GM23248 (cell line): ENCODE data around the gene SNAI3. TPM values are rescaled to one million over a fixed set of nuclear protein-coding genes. Genes with fewer than 3 reads are reported as not detected.
A peak's percentile ranks its signal among the peaks of the same experiment; 100 is the strongest.

ENCODE experiments used
- DNase-seq: peaks from one replicate; pipeline ENCODE4 v3.0.0-alpha.2; 2015
- H2AFZ ChIP-seq: fragments of 200-600 bp; sonication (generic); 2 replicates; pipeline ENCODE4 v1.6.1; 2016; ENCODE audit warnings: antibody characterized with exemption
- H3F3A ChIP-seq: fragments of 200-600 bp; sonication (generic); 2 replicates; pipeline ENCODE4 v1.6.1; 2016; ENCODE audit warnings: mild to moderate bottlenecking, antibody characterized with exemption, mixed run types; ENCODE audit not compliant: insufficient read depth
- H3K27ac ChIP-seq: fragments of 200-600 bp; sonication (generic); 2 replicates; pipeline ENCODE4 v1.5.1; 2016; ENCODE audit warnings: mild to moderate bottlenecking
- H3K27me3 ChIP-seq: fragments of 200-600 bp; sonication (generic); replicated peaks from 2 replicates; pipeline ENCODE4 v1.6.1; 2016; ENCODE audit warnings: mild to moderate bottlenecking; ENCODE audit not compliant: insufficient read depth
- H3K36me3 ChIP-seq: fragments of 200-600 bp; sonication (generic); 2 replicates; pipeline ENCODE4 v1.6.1; 2016; ENCODE audit warnings: low read depth, mild to moderate bottlenecking
- H3K4me1 ChIP-seq: fragments of 200-600 bp; sonication (generic); 2 replicates; pipeline ENCODE4 v1.6.1; 2016; ENCODE audit warnings: mild to moderate bottlenecking; ENCODE audit not compliant: insufficient read depth
- H3K4me2 ChIP-seq: fragments of 200-600 bp; sonication (generic); one replicate; pipeline ENCODE4 v1.6.1; 2016; ENCODE audit warnings: mild to moderate bottlenecking; ENCODE audit not compliant: unreplicated experiment
- H3K4me3 ChIP-seq: fragments of 200-600 bp; sonication (generic); 2 replicates; pipeline ENCODE4 v1.5.1; 2016; ENCODE audit warnings: mild to moderate bottlenecking
- H3K79me2 ChIP-seq: fragments of 200-600 bp; sonication (generic); 2 replicates; pipeline ENCODE4 v1.6.1; 2016; ENCODE audit warnings: mild to moderate bottlenecking; ENCODE audit not compliant: insufficient read depth
- H3K9ac ChIP-seq: fragments of 200-600 bp; sonication (generic); 2 replicates; pipeline ENCODE4 v1.6.1; 2016; ENCODE audit warnings: mild to moderate bottlenecking
- H3K9me2 ChIP-seq: fragments of 200-600 bp; sonication (generic); 2 replicates; pipeline ENCODE4 v1.6.1; 2016; ENCODE audit warnings: mixed run types, mild to moderate bottlenecking, moderate library complexity; ENCODE audit not compliant: insufficient read depth
- H3K9me3 ChIP-seq: fragments of 200-600 bp; sonication (generic); one replicate; pipeline ENCODE4 v1.6.1; 2017; ENCODE audit warnings: low read depth
- H4K20me1 ChIP-seq: fragments of 200-600 bp; sonication (generic); 2 replicates; pipeline ENCODE4 v1.6.0; 2016; ENCODE audit not compliant: insufficient read depth
- EZH2 ChIP-seq: fragments of 200-600 bp; sonication (generic); IDR thresholded peaks from 2 replicates; pipeline ENCODE4 v1.6.1; 2018; ENCODE audit warnings: antibody characterized with exemption, mild to moderate bottlenecking; ENCODE audit not compliant: insufficient read depth, poor library complexity, severe bottlenecking
- EZH2phosphoT487 ChIP-seq: fragments of 200-600 bp; sonication (generic); IDR thresholded peaks from 2 replicates; pipeline ENCODE4 v1.6.1; 2018; ENCODE audit warnings: antibody characterized with exemption, moderate library complexity, mild to moderate bottlenecking, low read depth; ENCODE audit not compliant: insufficient read depth
- WGBS, 2 experiments: methylation state at CpG; one replicate each; pipeline ENCODE4 v1.1.6; 2015 to 2017; ENCODE audit warnings: low lambda C conversion rate in 2 of 2, low coverage in 1 of 2; ENCODE audit errors: missing lambda C conversion rate in 2 of 2; 5-methylcytosine and 5-hydroxymethylcytosine counted together
- in situ Hi-C: fragments of 300-500 bp; cut with MboI; formaldehyde crosslinking; loops from 2 replicates; pipeline ENCODE4 v1.15.0; 2020
- polyA plus RNA-seq: library from polyadenylated mRNA; unstranded; fragments of >200 nt; fragmentation: Nextera tagmentation; extraction: Ambion mirVana; gene quantifications from 2 replicates; pipeline ENCODE4 v1.2.1, GENCODE V29; 2016
- total RNA-seq: library from RNA; depleted of rRNA; stranded (reverse); fragments of >200 nt; shearing (Covaris generic); gene quantifications from 2 replicates; pipeline ENCODE4 v1.2.3, GENCODE V29; 2014

SNAI3 gene
- total and polyA plus RNA-seq, 2 experiments from 2014 or later = 0.71 TPM; not detected in 1

DNA sequence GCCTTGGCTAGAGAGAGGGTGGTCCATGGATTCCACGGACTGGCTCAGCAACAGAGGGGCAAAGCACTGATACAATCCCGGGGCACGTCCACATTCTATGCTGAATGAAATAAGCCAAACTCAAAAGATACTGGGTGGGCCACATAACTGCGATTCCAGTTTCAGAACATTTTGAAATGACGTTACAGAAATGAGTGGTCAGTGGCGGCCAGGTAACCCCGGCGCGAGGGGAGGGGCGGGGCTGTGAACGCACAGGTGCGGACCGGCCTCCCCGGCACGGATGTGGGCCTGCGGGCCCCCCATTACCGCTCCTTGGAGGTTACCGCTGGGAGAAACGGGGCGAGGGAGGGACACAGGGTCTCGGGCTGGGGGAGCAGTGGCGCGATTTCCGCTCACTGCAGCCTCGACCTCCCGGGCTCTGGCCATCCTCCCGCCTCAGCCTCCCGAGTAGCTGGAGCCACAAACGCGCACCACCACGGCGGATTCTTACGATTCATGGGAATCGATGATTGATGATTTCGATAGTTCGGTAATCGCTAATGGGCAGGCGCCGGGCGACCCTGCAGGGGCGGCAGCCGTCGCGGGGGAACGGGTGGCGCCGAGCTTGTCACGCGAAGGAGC is 24.0 kb downstream of the SNAI3 start:
- H3K27ac ChIP-seq = peak overlapping the region; percentile 57; the same call in 1 of the 2 replicates
- no peaks in the 10 kb centered on the region for H3K27me3 ChIP-seq
- peak; percentile 41 for DNase-seq
- H2AFZ ChIP-seq = peak overlapping the region; percentile 92
- no peaks in the 10 kb centered on the region for H4K20me1 ChIP-seq
- no peaks in the 10 kb centered on the region for H3F3A ChIP-seq
- no peaks in the 10 kb centered on the region for H3K9me3 ChIP-seq
- WGBS, 2 experiments = 0 to 1% methylated on average over 31 to 32 of the region's 49 CpGs
- peaks cover 23% of the 10 kb centered on the region for H3K79me2 ChIP-seq
- H3K9ac ChIP-seq = peak overlapping the region; percentile 91
- H3K4me2 ChIP-seq = peak overlapping the region; percentile 72
- no peaks in the 10 kb centered on the region for H3K36me3 ChIP-seq
- in situ Hi-C loops = no loop called here
- H3K4me1 ChIP-seq = 0 out of 2 replicates have a peak, but pooled peaks cover 4% of the 10 kb centered on the region
- H3K4me3 ChIP-seq = peak overlapping the region; percentile 80
- TF ChIP-seq EZH2 (no peak), EZH2phosphoT487 (no peak)
- no peaks in the 10 kb centered on the region for H3K9me2 ChIP-seq

DNA sequence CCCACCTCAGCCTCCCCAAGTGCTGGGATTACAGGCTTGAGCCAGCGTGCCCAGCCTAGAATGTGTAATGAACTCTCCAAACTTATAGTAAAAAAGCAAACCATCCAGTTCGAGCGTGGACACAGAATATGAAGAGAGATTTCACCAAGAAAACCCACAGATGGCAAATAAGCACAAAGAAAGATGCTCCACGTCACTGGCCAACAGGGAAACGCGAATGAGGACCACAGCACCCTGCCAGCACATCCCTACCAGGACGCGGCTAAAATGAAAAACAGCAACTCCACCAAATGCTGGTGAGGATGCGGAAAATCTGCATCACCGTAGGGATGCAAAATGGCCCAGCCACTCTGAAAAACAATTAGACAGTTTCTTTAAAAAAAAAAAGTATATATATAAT is 24.8 kb downstream of the SNAI3 start:
- Histone ChIP-seq H3K9me3 (no peaks in the 10 kb centered on the region), H4K20me1 (no peaks in the 10 kb centered on the region), H3K4me2 (no peak overlapping the region), H3K4me1 (0 out of 2 replicates have a peak, but pooled peaks cover 4% of the 10 kb centered on the region), H3K9ac (no peak overlapping the region), H3K79me2 (peaks cover 23% of the 10 kb centered on the region), H3K27me3 (no peaks in the 10 kb centered on the region), H3K36me3 (no peaks in the 10 kb centered on the region), H3K27ac (no peak overlapping the region), H2AFZ (no peak overlapping the region), H3F3A (no peaks in the 10 kb centered on the region), H3K9me2 (no peaks in the 10 kb centered on the region), H3K4me3 (no peak overlapping the region)
- WGBS, 2 experiments = 75 to 78% methylated on average over 10 of the region's 10 CpGs
- TF ChIP-seq EZH2 (no peak), EZH2phosphoT487 (no peak)
- peak; percentile 22 for DNase-seq
- in situ Hi-C loops = no loop called here

DNA sequence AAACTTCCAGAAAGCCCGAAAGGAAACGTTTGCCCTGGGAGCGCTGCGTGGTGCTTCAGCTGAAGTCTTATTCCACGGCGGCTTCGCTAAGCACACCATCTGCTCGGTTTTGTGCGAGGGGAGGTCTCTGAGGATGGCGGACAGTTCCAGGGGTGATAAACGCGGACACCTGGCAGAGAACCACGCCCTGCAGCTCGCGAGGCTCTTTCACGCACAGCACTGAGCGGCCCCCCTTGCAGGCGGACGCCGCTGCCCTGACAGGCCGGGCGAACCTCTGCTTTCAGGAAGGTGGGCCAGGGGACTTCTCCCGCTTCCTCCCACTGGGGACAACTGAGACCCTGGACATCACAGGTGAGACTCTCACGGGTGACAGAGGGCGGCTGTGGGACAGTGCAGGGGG is 27.1 kb downstream of the SNAI3 start:
- WGBS, 2 experiments = 95% methylated on average over 25 of the region's 25 CpGs
- Histone ChIP-seq H3K4me3 (no peak overlapping the region), H4K20me1 (no peaks in the 10 kb centered on the region), H2AFZ (no peak overlapping the region), H3K4me1 (0 out of 2 replicates have a peak, but pooled peaks cover 4% of the 10 kb centered on the region), H3K27me3 (no peaks in the 10 kb centered on the region), H3K36me3 (no peaks in the 10 kb centered on the region), H3K9me3 (no peaks in the 10 kb centered on the region), H3F3A (no peaks in the 10 kb centered on the region), H3K4me2 (no peak overlapping the region), H3K9me2 (no peaks in the 10 kb centered on the region), H3K9ac (no peak overlapping the region), H3K79me2 (peaks cover 23% of the 10 kb centered on the region), H3K27ac (no peak overlapping the region)
- DNase-seq = no peak
- in situ Hi-C loops = no loop called here
- TF ChIP-seq EZH2phosphoT487 (no peak), EZH2 (no peak)

DNA sequence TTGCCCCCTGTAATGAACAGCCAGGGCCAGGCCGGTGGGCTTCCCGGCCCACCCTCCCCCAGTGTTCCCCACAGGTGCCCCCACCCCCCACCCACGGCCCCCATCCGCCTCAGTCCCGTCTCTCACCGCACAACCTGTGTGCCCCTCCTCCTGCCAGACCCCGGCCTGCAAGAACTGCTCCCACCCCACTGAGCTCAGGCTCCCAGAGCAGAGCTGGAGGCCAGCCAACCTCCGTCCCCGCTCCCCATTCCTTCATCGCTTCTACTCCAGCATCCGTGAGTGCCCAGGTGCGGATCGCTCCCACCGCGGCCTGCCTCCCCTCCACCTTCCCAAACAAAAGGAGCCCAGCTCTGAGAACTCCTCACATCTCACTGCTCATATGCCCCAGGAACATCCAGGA is 27.6 kb downstream of the SNAI3 start:
- H3K9me2 ChIP-seq = no peaks in the 10 kb centered on the region
- in situ Hi-C loops = no loop called here
- no peaks in the 10 kb centered on the region for H4K20me1 ChIP-seq

More for the DNA sequence above, 27.6 kb downstream of the SNAI3 start:
- no peak for DNase-seq
- H3K4me1 ChIP-seq = 0 out of 2 replicates have a peak, but pooled peaks cover 4% of the 10 kb centered on the region
- H3K4me3 ChIP-seq = no peak overlapping the region
- H2AFZ ChIP-seq = no peak overlapping the region
- H3F3A ChIP-seq = no peaks in the 10 kb centered on the region
- H3K27ac ChIP-seq = no peak overlapping the region
- no peaks in the 10 kb centered on the region for H3K36me3 ChIP-seq
- H3K79me2 ChIP-seq = peaks cover 23% of the 10 kb centered on the region
- no peaks in the 10 kb centered on the region for H3K9me3 ChIP-seq
- H3K9ac ChIP-seq = no peak overlapping the region
- TF ChIP-seq EZH2 = no peak
- no peak for TF ChIP-seq EZH2phosphoT487
- 91 to 93% methylated on average over 14 to 15 of the region's 15 CpGs for WGBS, 2 experiments
- no peak overlapping the region for H3K4me2 ChIP-seq
- no peaks in the 10 kb centered on the region for H3K27me3 ChIP-seq
